Neural cell (in vitro differentiated cells): ENCODE results near the gene SWAP70. TPM values are rescaled to one million over a fixed set of nuclear protein-coding genes. Genes with fewer than 3 reads are reported as not detected.

Source experiments
- H2AFZ ChIP-seq: fragments of 200-600, 300-800 bp; sonication (generic), shearing (Covaris generic); 2 replicates; pipeline ENCODE4 v1.6.0; 2014; ENCODE audit warnings: low read depth, mild to moderate bottlenecking, antibody characterized with exemption, low read length, moderate library complexity
- H3F3A ChIP-seq: fragments of 200-600 bp; shearing (Covaris generic); 2 replicates; pipeline ENCODE4 v1.6.1; 2016; ENCODE audit warnings: mild to moderate bottlenecking, moderate library complexity, mixed read lengths, antibody characterized with exemption, low read length; ENCODE audit not compliant: insufficient read depth, poor library complexity, severe bottlenecking
- H3K27ac ChIP-seq: fragments of 200-600, 300-800 bp; sonication (generic), shearing (Covaris generic); 2 replicates; pipeline ENCODE4 v1.5.1; 2014; ENCODE audit warnings: mild to moderate bottlenecking, low read length, moderate library complexity
- H3K27me3 ChIP-seq: fragments of 300-800, 200-600 bp; sonication (generic), shearing (Covaris generic); 2 replicates; pipeline ENCODE4 v1.6.0; 2014; ENCODE audit warnings: mild to moderate bottlenecking, low read depth, low read length, moderate library complexity; ENCODE audit not compliant: insufficient read depth
- H3K36me3 ChIP-seq: fragments of 300-800, 200-600 bp; sonication (generic), shearing (Covaris generic); 2 replicates; pipeline ENCODE4 v1.5.1; 2014; ENCODE audit warnings: mild to moderate bottlenecking, antibody characterized with exemption, low read length, moderate library complexity; ENCODE audit not compliant: insufficient read depth
- H3K4me2 ChIP-seq: fragments of 300-800, 200-600 bp; sonication (generic), shearing (Covaris generic); 2 replicates; pipeline ENCODE4 v1.6.0; 2014; ENCODE audit warnings: mild to moderate bottlenecking, low read length
- H3K4me3 ChIP-seq: fragments of 300-800, 200-600 bp; sonication (generic), shearing (Covaris generic); 2 replicates; pipeline ENCODE4 v1.5.1; 2014; ENCODE audit warnings: mild to moderate bottlenecking, low read length, moderate library complexity
- H3K79me2 ChIP-seq: fragments of 200-600 bp; shearing (Covaris generic); replicated peaks from 2 replicates; pipeline ENCODE4 v1.6.0; 2014; ENCODE audit warnings: mild to moderate bottlenecking, low read length, moderate library complexity; ENCODE audit not compliant: insufficient read depth
- H3K9ac ChIP-seq: fragments of 300-800, 200-600 bp; sonication (generic), shearing (Covaris generic); 2 replicates; pipeline ENCODE4 v1.6.1; 2016; ENCODE audit warnings: mild to moderate bottlenecking, low read length, mixed read lengths
- H3K9me2 ChIP-seq: fragments of 200-600 bp; shearing (Covaris generic); 2 replicates; pipeline ENCODE4 v1.6.1; 2016; ENCODE audit warnings: mild to moderate bottlenecking, low read length, mixed read lengths; ENCODE audit not compliant: insufficient read depth
- H3K9me3 ChIP-seq: fragments of 200-600, 300-800 bp; sonication (generic), shearing (Covaris generic); 2 replicates; pipeline ENCODE4 v1.6.1; 2016; ENCODE audit warnings: mild to moderate bottlenecking, mixed run types, low read length, moderate library complexity, mixed read lengths
- H4K20me1 ChIP-seq: fragments of 200-600 bp; shearing (Covaris generic); 2 replicates; pipeline ENCODE4 v1.6.1; 2016; ENCODE audit warnings: mild to moderate bottlenecking, mixed run types; ENCODE audit not compliant: insufficient read depth
- CTCF ChIP-seq: fragments of 450-650 bp; IDR thresholded peaks from 2 replicates; pipeline ENCODE4 v1.5.1; 2014; ENCODE audit warnings: antibody characterized with exemption, mild to moderate bottlenecking, moderate library complexity; ENCODE audit not compliant: poor library complexity, severe bottlenecking
- EP300 ChIP-seq: fragments of 450-650 bp; conservative IDR thresholded peaks from 2 replicates; pipeline ENCODE4 v1.6.1; 2014; ENCODE audit warnings: antibody characterized with exemption, mild to moderate bottlenecking, moderate library complexity; ENCODE audit not compliant: poor library complexity, severe bottlenecking
- EZH2 ChIP-seq: fragments of 200-600, 300-800 bp; shearing (Covaris generic), sonication (generic); IDR thresholded peaks from 2 replicates; pipeline ENCODE4 v1.6.1; 2014; ENCODE audit warnings: antibody characterized with exemption, low read length, borderline replicate concordance, mild to moderate bottlenecking; ENCODE audit not compliant: insufficient read depth, poor library complexity, severe bottlenecking
- MXI1 ChIP-seq: fragments of 450-650 bp; conservative IDR thresholded peaks from 2 replicates; pipeline ENCODE4 v1.6.1; 2014; ENCODE audit warnings: antibody characterized with exemption, mild to moderate bottlenecking; ENCODE audit not compliant: poor library complexity, severe bottlenecking
- POLR2AphosphoS5 ChIP-seq: IDR thresholded peaks from 2 replicates; pipeline ENCODE4 v1.6.1; 2012
- RAD21 ChIP-seq: fragments of 450-650 bp; conservative IDR thresholded peaks from 2 replicates; pipeline ENCODE4 v1.6.1; 2014; ENCODE audit warnings: antibody characterized with exemption, mild to moderate bottlenecking, moderate library complexity
- REST ChIP-seq: IDR thresholded peaks from 2 replicates; pipeline ENCODE4 v1.6.1; 2012; ENCODE audit warnings: borderline replicate concordance
- SMC3 ChIP-seq: fragments of 450-650 bp; conservative IDR thresholded peaks from 2 replicates; pipeline ENCODE4 v1.6.1; 2014; ENCODE audit warnings: antibody characterized with exemption, mild to moderate bottlenecking, moderate library complexity; ENCODE audit not compliant: poor library complexity
- TAF1 ChIP-seq: IDR thresholded peaks from 2 replicates; pipeline ENCODE4 v1.6.1; 2012; ENCODE audit warnings: low read depth
- polyA plus RNA-seq: library from polyadenylated mRNA; depleted of rRNA; stranded (reverse); fragments of >200 nt; gene quantifications from 2 replicates; pipeline ENCODE4 v1.2.3, GENCODE V29; 2014

The SWAP70 gene
- polyA plus RNA-seq, 1 donor from 2014 or later: 1.4 TPM

GRCh38 chr11:9769621-9770020 lies 105.7 kb downstream of the SWAP70 start:
- Histone ChIP-seq H3K36me3 (no peaks in the 10 kb centered on the region), H3K4me2 (no peak overlapping the region), H3K4me3 (no peak overlapping the region), H3K27me3 (no peaks in the 10 kb centered on the region), H3K79me2 (no peaks in the 10 kb centered on the region), H3K9me2 (no peaks in the 10 kb centered on the region), H3F3A (no peaks in the 10 kb centered on the region), H3K9me3 (no peaks in the 10 kb centered on the region), H2AFZ (no peak overlapping the region), H3K27ac (no peak overlapping the region), H3K9ac (no peak overlapping the region), H4K20me1 (no peaks in the 10 kb centered on the region)
- no peak for TF ChIP-seq SMC3

GRCh38 chr11:9771071-9771511 lies 107.2 kb downstream of the SWAP70 start:
- H4K20me1 ChIP-seq: no peaks in the 10 kb centered on the region
- no peaks in the 10 kb centered on the region for H3K9me3 ChIP-seq
- no peak overlapping the region for H3K4me3 ChIP-seq
- no peaks in the 10 kb centered on the region for H3K36me3 ChIP-seq
- H3K9ac ChIP-seq: no peak overlapping the region
- no peak overlapping the region for H2AFZ ChIP-seq
- H3F3A ChIP-seq: no peaks in the 10 kb centered on the region
- no peak overlapping the region for H3K27ac ChIP-seq
- H3K27me3 ChIP-seq: no peaks in the 10 kb centered on the region
- no peaks in the 10 kb centered on the region for H3K79me2 ChIP-seq
- no peaks in the 10 kb centered on the region for H3K9me2 ChIP-seq
- TF ChIP-seq REST (no peak), MXI1 (no peak), RAD21 (no peak)
- no peak overlapping the region for H3K4me2 ChIP-seq

GRCh38 chr11:9772218-9772617 lies 108.3 kb downstream of the SWAP70 start:
- H3K4me2 ChIP-seq: no peak overlapping the region
- no peak overlapping the region for H3K27ac ChIP-seq

More at GRCh38 chr11:9772218-9772617, 108.3 kb downstream of the SWAP70 start:
- H3F3A ChIP-seq: no peaks in the 10 kb centered on the region
- H3K9ac ChIP-seq: no peak overlapping the region
- no peaks in the 10 kb centered on the region for H4K20me1 ChIP-seq
- no peaks in the 10 kb centered on the region for H3K27me3 ChIP-seq
- no peaks in the 10 kb centered on the region for H3K9me2 ChIP-seq
- H2AFZ ChIP-seq: no peak overlapping the region
- no peaks in the 10 kb centered on the region for H3K79me2 ChIP-seq
- TF ChIP-seq EP300: no peak
- TF ChIP-seq POLR2AphosphoS5: no peak
- no peak for TF ChIP-seq RAD21
- no peak for TF ChIP-seq SMC3
- TF ChIP-seq TAF1: no peak
- no peak for TF ChIP-seq REST
- no peak for TF ChIP-seq EZH2
- TF ChIP-seq MXI1: no peak
- TF ChIP-seq CTCF: no peak
- H3K36me3 ChIP-seq: no peaks in the 10 kb centered on the region
- no peaks in the 10 kb centered on the region for H3K9me3 ChIP-seq
- no peak overlapping the region for H3K4me3 ChIP-seq
